Measurements from ENCODE around the gene CPNE1. TPM values are rescaled to one million over a fixed set of nuclear protein-coding genes. Genes with fewer than 3 reads are reported as not detected.
"Not testable (repeated sequence)": the region's sequence is repeated elsewhere in the genome, so short reads cannot be mapped to it uniquely, and the experiment has no call there.

The CPNE1 gene
- 100 to 1,000 TPM in 2 of 4 donors, 10 to 100 TPM in 2; 51.8 to 172 (median 122) TPM for total RNA-seq

DNA sequence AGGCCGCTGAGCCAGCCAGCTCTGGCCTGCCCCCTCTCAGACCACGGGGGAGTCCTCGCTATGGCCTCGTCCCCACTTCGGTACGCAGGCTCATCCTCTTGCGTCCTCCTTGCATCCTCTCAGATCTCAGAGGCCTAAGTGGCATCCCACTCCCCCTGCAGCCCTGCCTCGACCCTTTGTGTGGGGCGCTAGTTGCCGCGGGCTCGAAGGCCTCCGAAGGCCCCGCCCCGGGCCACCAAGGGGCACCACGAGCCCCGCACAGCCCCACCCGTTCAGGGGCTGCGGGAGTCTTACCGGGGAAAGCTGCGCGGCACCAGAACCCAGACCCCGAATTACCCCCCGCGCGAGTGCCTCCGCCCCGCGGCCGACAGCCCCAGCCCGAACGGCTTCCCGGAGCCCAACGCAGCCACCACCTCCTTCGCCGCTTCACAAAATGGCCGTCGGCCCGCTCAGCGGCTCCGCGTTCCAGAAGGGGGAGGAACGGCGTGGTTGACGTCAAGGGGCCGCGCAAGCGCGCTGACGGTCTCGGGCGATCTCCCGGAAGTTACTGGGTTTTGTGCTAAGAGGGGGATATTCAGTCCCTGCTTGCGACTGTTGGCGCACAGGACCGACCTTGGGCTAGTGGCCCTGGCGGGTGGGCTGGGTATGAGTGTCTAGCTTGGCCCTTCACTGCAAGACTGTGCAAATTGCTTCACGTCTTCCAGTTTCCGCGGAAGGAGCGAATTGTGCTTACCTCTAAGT lies at the start of gene CPNE1, which contains the start of gene RBM12:
Gene CPNE1, minus strand, starts transcription at position 435 of the 741 bp plus-strand sequence. CDS start 31,977 bp downstream, outside the sequence.
Gene RBM12, minus strand, starts transcription at position 435 of the 741 bp plus-strand sequence. CDS start 9,578 bp downstream, outside the sequence.
- DNase-seq (ENCODE audit: low spot score in 2 of 2): peak; percentile 88 to 99
- TF ChIP-seq POLR2A (IDR thresholded peaks at IDR 0.05) (peak in 1 of 2 donors; percentile 89), CTCF (IDR thresholded peaks at IDR 0.05) (no peak)
- peak within 1 kb of the TSS; percentile 79 for H3K4me3 ChIP-seq (ENCODE audit: low read depth, poor library complexity, severe bottlenecking)
- 0 to 2% methylated on average over 15 to 55 of the region's 61 CpGs for WGBS, 2 donors
- intact Hi-C loops (cut with DNase I; ENCODE audit: low total_unique reads): no loop called here

DNA sequence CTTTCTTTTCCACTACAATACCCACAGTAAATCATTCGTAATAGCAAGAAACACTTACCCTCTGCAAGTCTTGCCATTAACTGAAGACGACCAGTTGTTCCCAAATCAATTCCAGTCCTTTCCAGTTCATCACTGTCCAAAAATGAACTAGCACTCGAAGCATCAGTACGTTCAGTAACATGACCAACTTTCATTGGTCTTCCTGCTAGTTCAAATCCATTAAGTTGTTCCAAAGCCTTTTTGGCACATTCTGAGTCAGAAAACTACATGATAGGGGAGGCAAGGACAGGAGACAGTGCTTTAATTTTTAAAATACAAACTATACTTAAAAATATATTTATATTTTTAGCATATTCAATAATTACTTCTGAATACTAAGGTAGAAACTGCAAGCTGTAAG lies 49.4 kb upstream of the CPNE1 start:
- 60 to 61% methylated on average over 4 of the region's 4 CpGs for WGBS, 2 donors
- intact Hi-C loops (cut with DNase I; ENCODE audit: low total_unique reads): no loop called here

GRCh38 chr20:35713120-35713519 lies 48.4 kb upstream of the CPNE1 start:
- intact Hi-C loops (cut with DNase I; ENCODE audit: low total_unique reads); H3K4me3 ChIP-seq (ENCODE audit: low read depth, poor library complexity, severe bottlenecking); DNase-seq (ENCODE audit: low spot score in 2 of 2): not testable (repeated sequence)
- WGBS, 2 donors: 91% methylated on average over 9 of the region's 9 CpGs

More for the DNA sequence above, 49.4 kb upstream of the CPNE1 start:
- no peak for TF ChIP-seq CTCF (IDR thresholded peaks at IDR 0.05)
- TF ChIP-seq POLR2A (IDR thresholded peaks at IDR 0.05): no peak
- no peak overlapping the region for H3K4me3 ChIP-seq (ENCODE audit: low read depth, poor library complexity, severe bottlenecking)
- DNase-seq (ENCODE audit: low spot score in 2 of 2): no peak

- intact Hi-C loops (cut with DNase I; ENCODE audit: low total_unique reads): no loop called here
Observed at GRCh38 chr20:35711588-35712209, 47.0 kb upstream of the CPNE1 start.

GRCh38 chr20:35710884-35711587 lies 46.3 kb upstream of the CPNE1 start:
- 64 to 66% methylated on average over 6 of the region's 6 CpGs for WGBS, 2 donors
- DNase-seq (ENCODE audit: low spot score in 2 of 2): no peak
- H3K4me3 ChIP-seq (ENCODE audit: low read depth, poor library complexity, severe bottlenecking): no peak overlapping the region
- TF ChIP-seq CTCF (IDR thresholded peaks at IDR 0.05): no peak
- TF ChIP-seq POLR2A (IDR thresholded peaks at IDR 0.05): no peak
- intact Hi-C loops (cut with DNase I; ENCODE audit: low total_unique reads): no loop called here

More at GRCh38 chr20:35711588-35712209, 47.0 kb upstream of the CPNE1 start:
- TF ChIP-seq CTCF (IDR thresholded peaks at IDR 0.05): no peak
- no peak for TF ChIP-seq POLR2A (IDR thresholded peaks at IDR 0.05)
- no peak overlapping the region for H3K4me3 ChIP-seq (ENCODE audit: low read depth, poor library complexity, severe bottlenecking)
- no peak for DNase-seq (ENCODE audit: low spot score in 2 of 2)
- 78% methylated on average over 6 of the region's 6 CpGs for WGBS, 2 donors

GRCh38 chr20:35710039-35710438 lies 45.3 kb upstream of the CPNE1 start:
- intact Hi-C loops (cut with DNase I; ENCODE audit: low total_unique reads): no loop called here
- no peak for TF ChIP-seq POLR2A (IDR thresholded peaks at IDR 0.05)
- no peak for TF ChIP-seq CTCF (IDR thresholded peaks at IDR 0.05)
- no peak for DNase-seq (ENCODE audit: low spot score in 2 of 2)
- no peak overlapping the region for H3K4me3 ChIP-seq (ENCODE audit: low read depth, poor library complexity, severe bottlenecking)

All from lower leg skin (tissue), 4 donors.